GM21515 (cell line): ENCODE measurements around the gene RGPD3.
"Not testable (repeated sequence)": the region's sequence is repeated elsewhere in the genome, so short reads cannot be mapped to it uniquely, and the experiment has no call there.

ENCODE experiments used
- ATAC-seq: cut with Tn5 transposase; IDR thresholded peaks from one replicate; pipeline ENCODE4 v1.9.1; 2021; ENCODE audit not compliant: unreplicated experiment

Gene RGPD3

DNA sequence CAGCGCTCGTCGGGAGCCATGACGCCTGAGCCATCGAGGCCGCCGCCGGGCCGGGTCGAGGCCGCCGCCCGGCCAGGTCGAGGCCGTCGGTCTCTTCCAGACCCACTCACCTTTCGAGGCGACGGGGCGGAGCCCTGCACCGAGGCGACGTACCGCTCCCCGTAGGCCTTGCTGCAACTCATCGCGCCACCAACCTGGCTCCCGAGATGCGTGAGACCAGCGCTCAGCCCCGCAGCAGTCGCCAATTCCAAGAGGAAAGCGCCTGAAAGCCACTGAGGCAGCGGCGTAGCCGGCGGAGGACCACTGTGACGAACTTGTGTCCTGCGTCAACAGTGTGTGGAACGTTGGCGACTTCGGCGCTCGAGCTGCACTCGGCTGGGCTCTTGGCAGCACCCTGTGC lies at the start of gene RGPD3:
Gene RGPD3 (minus strand): TSS at position 307 of the 400 bp plus-strand sequence. CDS start 125 bp downstream, at position 182.
- not testable (repeated sequence) for ATAC-seq

DNA sequence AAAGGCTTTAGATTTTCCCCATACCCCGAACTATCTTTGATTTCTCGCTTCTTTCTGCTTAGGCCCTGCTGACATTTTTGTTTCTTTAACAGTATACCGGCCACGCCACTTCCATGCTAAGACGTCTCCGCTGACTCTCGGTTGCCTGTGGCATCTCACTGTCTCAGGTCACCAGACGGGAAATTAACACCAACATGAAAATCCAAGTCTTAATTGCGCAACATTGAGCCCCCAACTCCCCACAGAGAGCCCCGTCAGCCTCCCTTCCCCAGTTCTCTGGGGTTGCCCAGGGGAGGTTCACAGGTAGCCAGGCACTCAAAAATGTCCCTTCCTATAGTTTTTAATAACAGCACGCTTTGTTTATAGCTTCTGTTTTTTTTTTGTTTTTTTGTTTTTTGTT lies 49.1 kb upstream of the RGPD3 start:
- ATAC-seq = no peak

DNA sequence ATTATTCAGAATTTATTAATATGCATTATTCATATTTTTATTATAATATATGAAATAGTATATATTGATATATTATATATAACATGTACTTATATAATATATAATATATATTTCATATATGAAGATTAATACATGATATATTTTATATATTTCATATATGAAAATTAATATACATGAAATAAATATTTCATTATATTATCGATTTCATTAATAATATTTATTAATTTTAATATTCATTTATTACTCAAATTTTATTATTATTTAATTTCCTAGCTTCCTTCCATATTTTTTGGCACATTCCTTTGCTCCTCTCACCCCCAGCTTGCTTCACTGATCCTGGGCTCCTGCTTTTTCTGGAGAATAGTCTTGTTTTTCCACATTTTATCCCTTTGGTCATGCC lies 48.7 kb upstream of the RGPD3 start:
- ATAC-seq = no peak

DNA sequence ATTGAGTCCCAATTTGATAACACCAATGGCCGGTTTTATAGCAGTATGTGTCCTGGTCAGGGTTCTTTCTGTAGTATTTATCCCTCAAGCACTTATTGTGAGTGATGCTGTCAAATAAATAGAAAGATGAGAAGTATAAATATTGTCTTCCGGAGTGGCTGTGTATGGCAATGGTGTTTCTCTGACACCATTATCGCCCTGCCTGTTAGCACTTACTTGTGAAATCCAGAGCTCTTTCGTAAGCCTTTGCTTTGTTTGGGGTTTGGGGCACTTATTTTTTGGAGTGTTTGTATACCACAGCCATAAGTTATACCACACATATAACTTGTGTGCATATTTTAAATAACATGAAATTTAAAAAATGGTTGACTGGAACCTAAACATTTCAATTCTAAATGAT lies 48.2 kb upstream of the RGPD3 start:
- ATAC-seq = no peak

DNA sequence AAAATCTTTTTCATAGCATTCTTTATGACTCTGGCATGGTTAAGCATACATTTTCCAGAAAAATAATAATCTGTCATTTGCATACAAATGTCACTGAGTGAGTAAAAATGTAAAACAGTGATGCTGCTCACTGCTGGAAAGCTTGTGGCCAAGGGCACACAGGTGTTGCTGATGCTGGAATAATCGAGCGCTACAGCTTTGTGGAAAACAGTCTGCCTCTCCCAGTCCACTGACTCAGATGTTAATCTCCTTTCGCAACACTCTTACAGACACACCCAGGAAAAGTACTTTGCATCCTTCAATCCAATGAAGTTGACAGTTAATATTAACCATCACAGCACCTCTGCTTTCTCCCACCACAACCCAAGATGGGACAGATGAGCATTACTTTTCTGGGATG lies 46.6 kb upstream of the RGPD3 start:
- not testable (repeated sequence) for ATAC-seq

DNA sequence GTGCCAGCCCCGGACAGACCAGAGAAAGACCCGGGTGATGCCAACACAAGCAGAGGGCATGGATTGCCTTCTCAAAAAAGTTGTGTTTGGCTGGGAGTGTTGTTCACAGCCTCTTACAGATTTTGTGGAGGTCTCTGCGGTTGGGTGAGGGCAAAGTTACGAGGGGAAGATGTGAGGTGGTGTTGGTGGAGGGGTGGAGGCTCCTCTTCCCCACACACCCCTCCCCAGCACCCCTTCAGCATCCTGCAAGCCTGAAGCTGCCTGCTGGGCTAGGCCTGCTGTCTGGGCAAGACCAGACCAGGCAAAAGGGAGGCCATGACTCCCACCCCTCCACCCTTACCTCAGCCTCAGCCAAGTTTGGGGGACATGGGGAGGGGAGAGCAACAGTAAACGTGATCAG lies 45.2 kb upstream of the RGPD3 start:
- not testable (repeated sequence) for ATAC-seq

DNA sequence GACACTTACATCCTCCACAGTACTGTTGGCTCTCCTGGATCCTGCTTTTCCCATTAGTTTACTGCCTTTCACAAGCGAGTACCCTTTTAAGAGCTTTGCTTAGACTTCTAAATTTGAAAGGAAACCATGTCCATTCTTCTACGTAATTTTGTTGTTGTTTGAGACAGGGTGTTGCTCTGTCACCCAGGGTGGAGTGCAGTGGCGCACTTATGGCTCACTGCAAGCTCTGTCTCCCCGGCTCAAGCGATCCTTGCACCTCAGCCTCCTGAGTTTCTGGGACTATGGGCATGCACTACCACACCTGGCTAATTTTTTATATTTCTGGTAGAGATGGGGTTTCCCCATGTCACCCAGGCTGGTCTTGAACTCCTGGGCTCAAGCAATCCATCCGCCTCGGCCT lies 43.7 kb upstream of the RGPD3 start:
- ATAC-seq = not testable (repeated sequence)

DNA sequence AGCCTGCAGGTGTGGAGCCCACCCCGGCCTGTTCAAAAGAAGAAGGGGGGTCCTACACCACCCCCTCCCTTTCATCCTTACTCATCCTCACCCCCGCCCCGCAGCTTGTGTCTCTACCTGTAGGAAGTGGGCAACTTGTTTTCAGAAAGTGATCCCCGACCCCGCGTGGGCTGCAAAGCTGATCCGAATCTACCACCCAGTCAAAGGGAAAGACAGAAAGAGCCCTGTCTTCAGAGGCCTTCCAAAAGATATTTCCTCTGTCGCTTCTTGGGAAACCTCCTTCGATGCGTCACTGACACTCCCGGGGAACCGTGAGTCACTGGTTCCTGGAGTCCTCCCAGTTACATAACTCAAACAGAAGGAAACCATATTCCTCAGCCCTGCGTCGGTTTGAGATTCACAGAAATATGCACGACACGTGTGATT lies 43.3 kb upstream of the RGPD3 start:
- not testable (repeated sequence) for ATAC-seq

DNA sequence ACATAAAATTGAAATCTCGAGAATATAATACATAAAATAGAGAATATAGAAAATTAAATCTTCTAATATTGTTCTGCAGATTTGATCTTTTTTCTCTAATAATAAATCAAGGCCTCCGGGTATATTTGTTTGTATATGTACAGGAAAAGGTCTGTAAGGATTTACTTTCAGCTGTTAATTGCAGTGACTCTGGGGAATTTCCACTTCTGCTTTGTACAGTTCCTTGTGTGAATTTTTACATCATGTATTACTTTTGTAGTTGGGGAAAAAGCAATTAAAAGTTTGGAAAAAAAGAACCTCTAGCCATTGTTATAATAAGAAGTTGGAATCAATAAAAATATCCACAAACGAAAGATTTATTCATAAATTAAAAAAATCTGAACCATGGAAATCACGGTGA lies 42.6 kb upstream of the RGPD3 start:
- ATAC-seq = not testable (repeated sequence)

DNA sequence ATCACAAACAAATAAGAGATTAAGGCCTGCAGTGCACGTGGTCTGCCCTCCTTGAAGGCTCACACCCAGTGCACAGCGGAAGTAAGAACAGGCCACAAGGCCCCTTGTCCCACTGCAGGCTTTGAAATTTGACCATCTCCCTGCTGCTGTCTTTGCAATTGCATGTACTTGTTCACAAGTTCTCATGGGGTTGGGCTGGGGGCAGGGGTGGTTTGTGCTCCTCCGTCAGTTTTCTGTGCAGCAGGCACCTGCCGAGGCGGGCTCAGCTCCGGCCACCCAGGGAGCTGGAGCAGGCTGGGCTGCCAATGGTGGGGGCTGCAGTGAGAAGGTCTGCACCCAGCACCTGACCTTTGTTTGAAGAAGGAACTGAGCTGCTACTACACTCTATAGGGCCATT lies 41.2 kb upstream of the RGPD3 start:
- ATAC-seq = not testable (repeated sequence)

DNA sequence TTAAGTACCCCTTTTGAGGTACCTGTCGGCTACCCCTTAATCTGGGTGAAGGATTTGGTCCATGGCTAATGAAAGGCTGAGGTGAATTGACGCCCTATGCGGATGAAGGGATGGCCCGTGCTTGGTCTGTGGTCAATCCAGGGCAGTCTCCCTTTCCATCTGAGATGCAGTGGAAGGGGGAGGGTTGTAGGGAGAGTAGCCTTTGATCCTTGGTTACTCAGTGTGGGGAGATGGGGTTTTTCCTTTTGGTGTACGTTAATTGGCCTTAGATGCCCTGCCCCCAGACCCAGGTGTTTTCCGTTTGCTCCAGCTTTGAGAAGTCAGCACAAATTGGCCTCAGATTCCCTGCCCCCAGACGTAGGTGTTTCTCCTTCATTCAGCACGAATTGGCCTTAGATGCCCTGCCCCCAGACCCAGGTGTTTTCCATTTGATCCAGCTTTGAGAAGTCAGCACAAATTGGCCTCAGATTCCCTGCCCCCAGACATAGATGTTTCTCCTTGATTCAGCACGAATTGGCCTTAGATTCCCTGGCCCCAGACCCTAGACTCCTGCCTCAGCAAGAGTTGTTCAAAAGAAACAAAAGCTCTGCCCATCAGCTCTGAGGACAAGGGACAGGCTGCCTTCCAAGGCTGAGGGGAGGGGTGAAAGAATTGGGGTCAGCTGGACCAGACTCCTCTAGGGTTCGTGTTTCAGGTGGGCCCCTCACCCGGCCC lies 40.6 kb upstream of the RGPD3 start:
- ATAC-seq = not testable (repeated sequence)

DNA sequence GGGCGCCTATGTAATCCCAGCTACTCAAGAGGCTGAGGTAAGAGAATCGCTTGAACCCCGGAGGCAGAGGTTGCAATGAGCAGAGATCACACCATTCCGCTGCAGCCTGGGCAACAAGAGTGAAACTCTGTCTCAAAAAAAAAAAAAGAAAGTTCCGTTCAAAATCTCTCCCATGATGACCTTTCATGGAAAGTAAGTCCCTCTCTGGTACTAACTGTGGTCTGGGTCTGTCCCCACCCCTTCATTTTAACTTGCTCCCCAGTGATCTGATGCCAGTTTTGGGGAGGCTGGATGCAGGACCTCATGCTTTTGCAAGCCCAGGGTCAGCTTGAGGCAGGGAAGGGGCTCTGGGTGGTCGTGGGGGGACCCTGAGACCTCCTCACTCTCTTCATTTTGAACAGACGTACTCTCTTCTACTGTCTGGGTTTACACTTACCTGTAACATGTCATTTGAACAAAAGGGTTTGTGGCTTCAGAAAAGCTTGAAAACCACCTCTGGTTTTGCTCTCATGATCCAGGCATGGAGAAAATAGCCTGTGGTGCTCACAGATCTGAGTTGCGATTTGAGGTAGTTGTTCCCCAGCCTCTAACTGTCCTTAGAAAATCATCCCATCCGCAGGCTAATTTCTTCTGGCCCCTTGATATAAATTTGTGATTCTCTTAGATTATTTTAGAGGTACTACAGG lies 37.9 kb upstream of the RGPD3 start:
- not testable (repeated sequence) for ATAC-seq

DNA sequence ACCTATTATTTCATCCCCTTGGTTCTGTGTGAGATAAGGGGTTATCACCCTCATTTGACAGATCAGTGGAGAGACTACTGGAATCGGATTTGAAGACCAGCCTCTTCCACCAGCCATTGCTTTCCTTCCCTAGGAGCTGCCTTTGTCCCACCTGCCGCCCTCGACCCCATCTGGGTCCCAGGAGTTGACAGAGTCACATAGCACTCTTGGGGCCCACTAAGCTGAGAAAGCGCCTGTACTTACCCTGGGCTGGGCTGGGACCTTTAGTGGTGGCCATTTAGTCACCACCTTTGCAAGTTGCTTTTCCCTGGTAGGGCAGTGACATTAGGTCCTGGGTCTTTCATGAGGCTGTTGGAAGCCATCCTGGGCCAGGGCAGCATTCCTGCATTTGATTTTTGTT lies 36.6 kb upstream of the RGPD3 start:
- ATAC-seq = not testable (repeated sequence)

DNA sequence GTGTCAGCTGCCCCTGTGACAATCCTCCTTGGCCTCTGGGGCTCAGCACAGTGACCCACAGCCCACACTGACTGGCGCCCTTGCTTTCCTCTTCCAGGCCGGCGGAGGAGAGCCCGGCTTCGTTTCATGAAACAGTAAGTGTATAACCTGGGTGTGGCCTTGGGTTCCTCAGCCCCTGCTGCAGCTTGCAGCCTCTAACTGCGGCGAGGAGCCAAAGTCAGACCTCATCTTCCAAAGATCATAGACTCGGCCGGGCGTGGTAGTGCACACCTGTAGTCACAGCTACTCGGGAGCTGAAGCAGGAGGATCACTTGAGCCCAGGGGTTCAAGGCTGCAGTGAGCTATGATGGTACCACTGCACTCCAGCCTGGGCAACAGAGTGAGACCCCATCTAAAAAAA lies 36.0 kb upstream of the RGPD3 start:
- not testable (repeated sequence) for ATAC-seq

DNA sequence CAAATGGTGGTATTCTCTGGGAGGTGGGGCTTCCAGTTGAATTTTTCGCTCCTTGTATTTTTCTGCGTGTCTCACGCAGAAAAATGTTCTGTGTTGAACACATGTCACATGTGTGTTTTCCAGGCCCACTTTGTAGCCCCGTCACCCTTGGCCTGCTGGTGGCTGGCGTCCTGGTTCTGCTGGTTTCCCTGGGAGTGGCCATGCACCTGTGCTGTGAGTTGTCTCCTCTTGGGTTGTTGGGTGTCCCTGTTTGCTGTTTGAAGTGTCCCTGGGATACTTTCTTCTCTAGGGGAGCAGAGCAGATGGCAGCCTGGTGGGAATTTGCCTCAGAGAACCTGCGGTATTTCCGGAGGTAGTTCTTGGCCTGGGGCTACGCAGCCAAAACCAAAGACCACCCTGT lies 34.1 kb upstream of the RGPD3 start:
- ATAC-seq = not testable (repeated sequence)

DNA sequence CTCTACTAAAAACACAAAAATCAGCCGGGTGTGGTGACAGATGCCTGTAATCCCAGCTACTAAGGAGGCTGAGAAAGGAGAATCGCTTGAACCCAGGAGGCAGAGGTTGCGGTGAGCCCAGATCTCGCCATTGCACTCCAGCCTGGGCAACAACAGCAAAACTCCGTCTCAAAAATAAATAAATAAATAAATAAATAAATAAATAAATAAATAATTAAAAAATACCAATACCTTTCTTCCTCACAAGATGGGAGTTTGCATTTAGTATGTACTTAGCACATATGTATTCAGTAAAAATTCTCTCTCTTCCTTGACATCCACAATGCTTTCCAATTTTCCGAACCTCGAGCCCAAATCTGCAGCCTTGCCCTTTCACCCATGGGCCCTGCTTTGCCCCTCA lies 32.1 kb upstream of the RGPD3 start:
- ATAC-seq = not testable (repeated sequence)

DNA sequence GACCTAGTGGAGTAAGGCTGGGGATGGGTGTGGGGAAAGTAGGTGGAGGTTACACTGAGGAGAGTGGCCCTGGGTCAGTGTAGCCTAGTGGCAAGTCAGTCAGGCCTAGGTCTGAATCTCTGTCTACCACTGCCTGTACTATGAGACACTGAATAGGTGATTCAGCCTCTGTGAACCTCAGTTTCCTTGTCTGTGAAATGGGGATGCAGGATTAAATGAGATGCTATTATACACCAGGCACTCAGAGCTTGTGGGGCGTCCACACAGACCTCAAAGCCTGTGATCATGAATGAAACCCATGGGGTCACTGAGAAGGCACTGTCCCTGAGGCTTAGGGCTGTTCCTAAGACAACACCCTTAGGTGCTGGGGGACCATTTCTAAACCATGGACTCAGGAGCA lies 30.3 kb upstream of the RGPD3 start:
- not testable (repeated sequence) for ATAC-seq

DNA sequence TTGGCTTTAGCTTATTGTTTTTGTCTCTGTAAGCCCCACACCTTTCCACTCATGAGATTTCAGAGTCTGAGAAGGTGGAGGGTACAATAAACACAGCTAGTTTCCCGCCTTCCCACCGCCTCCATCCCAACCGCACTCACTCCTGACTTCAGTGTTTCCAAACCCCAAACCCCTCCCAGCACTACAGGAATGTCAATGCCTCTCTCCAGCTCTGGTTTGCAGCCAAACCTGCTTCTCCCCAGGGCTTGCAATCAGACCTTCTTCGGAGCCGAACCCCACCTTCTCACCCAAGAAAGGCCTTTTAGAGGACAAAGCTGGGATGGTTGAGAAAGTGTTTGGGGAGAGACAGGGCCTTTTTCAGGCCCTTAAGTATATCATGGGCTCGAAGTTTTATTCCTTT lies 24.7 kb upstream of the RGPD3 start:
- ATAC-seq = not testable (repeated sequence)

DNA sequence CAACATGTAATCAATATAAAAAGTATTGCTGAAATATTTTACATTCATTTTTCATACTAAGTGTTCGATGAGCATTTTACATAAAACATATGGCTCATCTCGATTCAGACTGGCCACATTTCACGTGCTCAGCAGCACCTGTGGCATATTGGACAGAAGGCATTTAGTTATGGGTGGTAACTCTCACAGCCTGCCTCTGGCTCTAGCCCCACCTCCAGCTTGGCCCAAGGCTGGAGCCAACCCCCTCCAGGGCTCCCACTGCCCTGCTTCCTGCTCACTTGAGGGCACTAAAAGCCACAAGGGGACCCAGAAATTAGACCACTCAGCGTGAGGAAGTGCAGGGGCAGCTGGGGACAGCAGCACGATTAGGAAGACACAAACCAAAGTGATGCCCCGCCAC lies 24.2 kb upstream of the RGPD3 start:
- ATAC-seq = not testable (repeated sequence)

DNA sequence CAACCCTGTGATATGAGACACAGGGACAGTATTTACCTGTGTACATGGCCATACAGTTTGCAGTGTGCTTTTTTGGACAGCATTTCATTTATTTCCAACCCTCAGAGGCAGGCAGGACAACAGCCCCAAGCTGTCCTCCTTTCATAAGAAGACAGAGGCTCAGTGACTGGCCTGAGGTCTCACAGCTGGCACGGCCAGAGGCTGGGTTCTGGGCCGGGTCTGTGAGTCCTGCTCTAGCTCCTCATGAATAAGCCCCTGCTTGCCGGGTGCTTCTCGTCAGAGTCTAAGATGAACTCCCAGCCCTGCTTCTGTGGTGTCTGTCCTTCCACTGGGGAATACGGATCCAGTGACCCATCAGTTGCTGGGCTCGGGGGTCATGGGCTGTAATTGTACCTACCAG lies 21.5 kb upstream of the RGPD3 start:
- ATAC-seq = not testable (repeated sequence)

DNA sequence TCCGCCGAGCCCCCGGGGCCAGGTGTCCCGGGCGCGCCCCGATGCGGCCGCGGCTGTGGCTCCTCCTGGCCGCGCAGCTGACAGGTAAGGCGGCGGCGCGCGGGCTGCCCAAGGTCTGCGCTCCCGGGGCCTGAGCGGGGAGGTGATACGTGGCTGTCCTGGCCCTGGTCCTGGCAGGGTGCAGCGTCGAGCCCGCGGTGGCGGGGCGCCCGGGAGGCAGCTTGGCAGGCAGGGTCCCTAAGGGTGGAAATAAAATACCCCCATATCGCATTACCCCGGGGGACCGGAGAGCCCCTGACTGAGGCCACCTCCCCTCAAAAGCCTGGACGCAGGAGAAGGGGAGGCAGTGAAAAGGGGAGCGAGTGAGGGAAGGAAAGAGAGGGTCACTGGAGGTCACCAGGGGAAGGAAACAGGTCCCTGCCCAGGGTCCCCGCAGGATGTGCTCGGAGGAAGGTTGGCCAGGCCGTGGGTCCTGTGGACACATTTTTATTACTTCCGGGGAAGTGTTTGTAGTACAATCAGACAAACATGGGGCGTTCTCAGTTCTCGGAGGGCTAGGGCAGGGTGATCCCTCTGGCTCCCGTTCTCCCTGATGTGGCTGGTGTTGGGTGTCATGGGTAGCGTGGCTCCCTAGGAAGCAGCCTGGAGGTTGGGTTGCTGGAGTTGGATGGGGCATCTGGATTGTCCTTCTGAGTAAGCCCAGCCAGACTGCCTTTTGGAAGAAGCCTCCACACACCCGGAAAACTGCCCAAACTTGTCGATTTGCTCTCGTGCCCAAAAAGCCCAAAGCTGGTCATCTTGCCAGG lies 19.4 kb upstream of the RGPD3 start:
- ATAC-seq = not testable (repeated sequence)
